Tibial artery (tissue), 4 donors: ENCODE data around the gene UST.

Experiments
- DNase-seq, 2 donors: peaks; one replicate each; pipeline ENCODE4 v3.0.0-alpha.2; 2019
- H3K27ac ChIP-seq, 2 donors: fragments of 200-600 bp; sonication (generic) in 1 of 2; 1 replicate in 1 of 2; 2 replicates in 1 of 2; pipeline ENCODE4 v1.5.1; 2018 to 2019; ENCODE audit warnings: mild to moderate bottlenecking in 1 of 2
- H3K27me3 ChIP-seq, 2 donors: fragments of 200-600 bp; sonication (generic) in 1 of 2; one replicate each; pipeline versions ENCODE4 v1.5.1 to v1.6.0; 2016 to 2019
- H3K36me3 ChIP-seq, 3 donors: fragments of 200-600 bp; sonication (generic) in 2 of 3; one replicate each; pipeline ENCODE4 v1.5.1; 2016 to 2019; ENCODE audit warnings: mild to moderate bottlenecking in 2 of 3
- H3K4me1 ChIP-seq, 4 donors: fragments of 200-600 bp; sonication (generic) in 2 of 4; 1 replicate in 3 of 4; 2 replicates in 1 of 4; pipeline ENCODE4 v1.5.1; 2016 to 2019
- H3K4me3 ChIP-seq, 2 donors: fragments of 200-600 bp; sonication (generic) in 1 of 2; 1 replicate in 1 of 2; 2 replicates in 1 of 2; pipeline ENCODE4 v1.5.1; 2018 to 2019; ENCODE audit warnings: mild to moderate bottlenecking in 2 of 2
- H3K9me3 ChIP-seq, 3 donors: fragments of 200-600 bp; sonication (generic) in 1 of 3; one replicate each; pipeline ENCODE4 v1.5.1; 2016 to 2019
- intact Hi-C: fragments of 100-400 bp; cut with DNase I; formaldehyde crosslinking; loops from one replicate; pipeline ENCODE4 v1.15.0; 2023; ENCODE audit warnings: low total_unique reads
- TF ChIP-seq, protein P1 (sequence below), 2 experiments: fragments of 200-600 bp in 1 of 2; fragments of 450-650 bp in 1 of 2; IDR thresholded peaks; one replicate each; pipeline ENCODE4 v1.5.1; 2017 to 2019; ENCODE audit warnings: antibody characterized with exemption in 2 of 2, mild to moderate bottlenecking in 1 of 2, moderate library complexity in 1 of 2

Gene UST

DNA sequence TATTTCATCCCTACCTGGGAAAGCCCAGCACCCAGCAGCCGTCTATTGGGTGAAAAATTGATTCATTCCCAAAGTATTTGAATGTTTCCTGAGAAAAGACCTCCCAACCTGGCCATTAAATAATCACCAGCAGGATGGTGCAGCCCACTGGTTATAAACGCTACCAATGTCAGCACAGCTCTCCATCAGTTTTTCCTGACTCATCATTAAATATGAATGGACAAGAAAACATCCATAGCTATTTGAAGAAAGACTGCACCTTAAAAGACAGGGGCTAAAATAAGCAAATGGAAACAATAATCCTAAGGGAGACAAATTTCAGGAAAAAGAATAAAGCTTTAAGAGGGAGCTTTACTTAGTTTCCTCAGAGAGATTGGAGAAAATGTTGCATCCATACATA is 261.9 kb downstream of the UST start:
- TF ChIP-seq, protein P1, sequence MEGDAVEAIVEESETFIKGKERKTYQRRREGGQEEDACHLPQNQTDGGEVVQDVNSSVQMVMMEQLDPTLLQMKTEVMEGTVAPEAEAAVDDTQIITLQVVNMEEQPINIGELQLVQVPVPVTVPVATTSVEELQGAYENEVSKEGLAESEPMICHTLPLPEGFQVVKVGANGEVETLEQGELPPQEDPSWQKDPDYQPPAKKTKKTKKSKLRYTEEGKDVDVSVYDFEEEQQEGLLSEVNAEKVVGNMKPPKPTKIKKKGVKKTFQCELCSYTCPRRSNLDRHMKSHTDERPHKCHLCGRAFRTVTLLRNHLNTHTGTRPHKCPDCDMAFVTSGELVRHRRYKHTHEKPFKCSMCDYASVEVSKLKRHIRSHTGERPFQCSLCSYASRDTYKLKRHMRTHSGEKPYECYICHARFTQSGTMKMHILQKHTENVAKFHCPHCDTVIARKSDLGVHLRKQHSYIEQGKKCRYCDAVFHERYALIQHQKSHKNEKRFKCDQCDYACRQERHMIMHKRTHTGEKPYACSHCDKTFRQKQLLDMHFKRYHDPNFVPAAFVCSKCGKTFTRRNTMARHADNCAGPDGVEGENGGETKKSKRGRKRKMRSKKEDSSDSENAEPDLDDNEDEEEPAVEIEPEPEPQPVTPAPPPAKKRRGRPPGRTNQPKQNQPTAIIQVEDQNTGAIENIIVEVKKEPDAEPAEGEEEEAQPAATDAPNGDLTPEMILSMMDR (IDR thresholded peaks at IDR 0.05): no peak
- intact Hi-C loops: no loop called here
- no peak overlapping the region for H3K27ac ChIP-seq

DNA sequence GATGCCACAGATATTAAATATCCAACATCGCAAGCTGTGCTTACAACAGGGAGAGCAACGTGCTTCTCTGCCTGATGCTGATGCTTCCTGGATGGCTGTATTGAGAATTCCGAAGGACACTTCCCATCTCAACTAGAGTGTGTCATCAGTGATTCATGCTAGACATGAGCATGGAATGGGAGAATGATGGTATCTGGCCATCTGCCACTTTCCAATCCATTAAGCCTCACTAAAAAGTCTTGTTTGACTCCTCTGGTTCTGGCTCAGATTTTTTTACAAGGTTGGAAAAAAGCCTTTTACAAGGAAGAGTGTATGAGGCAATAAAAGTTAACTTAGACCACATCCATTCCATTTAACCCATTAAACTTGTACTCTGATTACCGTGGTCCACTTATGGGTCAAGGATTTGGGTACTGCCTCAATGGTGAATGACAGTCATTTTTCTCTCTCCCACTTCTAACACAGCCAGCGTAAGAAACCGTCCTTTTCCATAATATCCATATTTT is 265.3 kb downstream of the UST start:
- Histone ChIP-seq H3K4me3 (no peak overlapping the region), H3K27me3 (no peaks in the 10 kb centered on the region), H3K36me3 (no peaks in the 10 kb centered on the region), H3K27ac (no peak overlapping the region), H3K4me1 (no peaks in the 10 kb centered on the region), H3K9me3 (no peaks in the 10 kb centered on the region)
- TF ChIP-seq, protein P1 (IDR thresholded peaks at IDR 0.05): no peak
- no peak for DNase-seq
- intact Hi-C loops: no loop called here

More for the DNA sequence above, 261.9 kb downstream of the UST start:
- H3K4me1 ChIP-seq: no peaks in the 10 kb centered on the region
- H3K9me3 ChIP-seq: no peaks in the 10 kb centered on the region
- H3K36me3 ChIP-seq: no peaks in the 10 kb centered on the region
- H3K27me3 ChIP-seq: no peaks in the 10 kb centered on the region
- DNase-seq: no peak
- H3K4me3 ChIP-seq: no peak overlapping the region

DNA sequence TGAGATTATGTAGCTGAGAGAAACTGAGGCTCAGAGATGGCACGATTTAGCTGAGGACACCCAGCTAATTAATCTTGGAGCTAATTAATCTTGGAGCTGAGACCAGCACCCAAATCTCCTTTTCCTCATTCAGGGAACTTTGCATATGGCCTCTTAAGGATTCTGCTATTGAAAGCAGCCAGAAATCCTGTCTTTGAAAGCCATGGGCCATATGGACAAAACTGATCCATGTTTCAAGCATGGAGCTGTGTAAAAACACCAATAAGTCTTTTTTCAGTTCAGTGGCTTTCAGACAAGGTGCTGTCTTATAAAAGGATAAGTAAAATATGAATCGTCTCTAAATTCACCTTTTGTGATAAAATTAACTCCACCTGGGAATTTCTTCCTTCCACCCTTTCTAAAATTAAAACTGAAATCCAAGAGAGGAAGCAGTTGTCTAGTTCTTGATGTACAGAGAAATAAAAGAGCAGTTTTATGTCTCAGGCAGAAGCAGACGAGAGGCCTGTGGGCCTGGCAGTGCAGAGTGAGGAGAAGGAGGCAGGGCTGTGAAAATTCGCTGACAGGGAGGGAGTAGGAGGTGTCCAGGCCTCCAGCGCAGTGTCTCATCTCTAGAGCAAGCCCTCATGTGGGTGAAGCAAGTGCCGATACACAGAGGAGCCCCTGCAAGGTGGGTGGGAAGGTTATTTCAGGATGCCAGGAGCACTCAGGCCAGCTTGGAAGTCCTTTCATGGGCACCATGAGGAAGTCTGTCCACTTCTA is 266.9 kb downstream of the UST start:
- Histone ChIP-seq H3K4me3 (no peak overlapping the region), H3K27me3 (no peaks in the 10 kb centered on the region), H3K36me3 (no peaks in the 10 kb centered on the region), H3K9me3 (no peaks in the 10 kb centered on the region), H3K27ac (no peak overlapping the region), H3K4me1 (no peaks in the 10 kb centered on the region)
- no peak for DNase-seq
- TF ChIP-seq, protein P1 (IDR thresholded peaks at IDR 0.05): no peak
- intact Hi-C loops: no loop called here

DNA sequence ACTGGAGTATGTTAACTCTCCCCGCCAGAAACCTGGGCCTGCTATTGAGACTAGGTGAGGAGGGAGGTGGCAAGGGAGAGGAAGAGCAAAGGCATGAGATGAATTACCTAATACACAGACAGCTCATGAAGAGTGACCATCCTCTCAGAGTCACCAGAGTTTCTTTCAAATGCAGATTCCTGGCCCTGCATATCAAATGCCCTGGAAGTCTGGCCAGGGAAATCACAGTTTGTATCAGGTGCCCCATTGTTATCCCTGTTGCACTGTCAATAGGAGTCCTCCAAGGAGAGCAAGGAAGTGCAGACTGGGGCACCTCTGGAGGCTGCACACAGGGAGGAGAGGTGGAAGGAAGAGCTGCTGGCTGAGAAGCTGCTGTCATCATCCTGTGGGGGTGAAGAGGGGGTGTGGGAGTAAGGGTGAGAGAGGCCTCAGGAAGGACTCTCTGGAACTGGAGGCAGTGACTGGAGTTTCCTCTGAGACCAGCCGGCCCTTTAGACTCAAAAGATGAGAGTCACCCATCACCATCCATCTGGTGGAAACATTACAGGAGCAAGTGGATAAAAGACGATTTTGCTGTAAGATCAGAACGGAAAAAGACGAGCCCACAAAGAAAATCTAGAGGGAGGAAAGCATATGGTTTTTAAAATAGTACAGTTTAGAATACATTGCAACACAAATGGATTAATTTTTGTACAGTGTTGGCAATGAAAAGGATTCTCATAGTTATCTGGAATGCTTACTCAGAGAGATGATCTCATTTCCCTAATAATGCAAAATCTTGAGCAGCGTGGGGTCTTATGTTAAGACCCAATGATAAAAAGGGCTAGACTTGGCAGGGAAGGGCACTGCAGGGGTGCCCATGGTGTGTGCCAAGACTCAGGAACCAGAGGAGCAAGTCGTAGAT is 268.1 kb downstream of the UST start:
- H3K27me3 ChIP-seq: no peaks in the 10 kb centered on the region
- no peaks in the 10 kb centered on the region for H3K4me1 ChIP-seq
- H3K36me3 ChIP-seq: no peaks in the 10 kb centered on the region
- TF ChIP-seq, protein P1 (IDR thresholded peaks at IDR 0.05): no peak
- H3K27ac ChIP-seq: no peak overlapping the region
- no peaks in the 10 kb centered on the region for H3K9me3 ChIP-seq
- intact Hi-C loops: no loop called here
- DNase-seq: no peak
- H3K4me3 ChIP-seq: no peak overlapping the region

DNA sequence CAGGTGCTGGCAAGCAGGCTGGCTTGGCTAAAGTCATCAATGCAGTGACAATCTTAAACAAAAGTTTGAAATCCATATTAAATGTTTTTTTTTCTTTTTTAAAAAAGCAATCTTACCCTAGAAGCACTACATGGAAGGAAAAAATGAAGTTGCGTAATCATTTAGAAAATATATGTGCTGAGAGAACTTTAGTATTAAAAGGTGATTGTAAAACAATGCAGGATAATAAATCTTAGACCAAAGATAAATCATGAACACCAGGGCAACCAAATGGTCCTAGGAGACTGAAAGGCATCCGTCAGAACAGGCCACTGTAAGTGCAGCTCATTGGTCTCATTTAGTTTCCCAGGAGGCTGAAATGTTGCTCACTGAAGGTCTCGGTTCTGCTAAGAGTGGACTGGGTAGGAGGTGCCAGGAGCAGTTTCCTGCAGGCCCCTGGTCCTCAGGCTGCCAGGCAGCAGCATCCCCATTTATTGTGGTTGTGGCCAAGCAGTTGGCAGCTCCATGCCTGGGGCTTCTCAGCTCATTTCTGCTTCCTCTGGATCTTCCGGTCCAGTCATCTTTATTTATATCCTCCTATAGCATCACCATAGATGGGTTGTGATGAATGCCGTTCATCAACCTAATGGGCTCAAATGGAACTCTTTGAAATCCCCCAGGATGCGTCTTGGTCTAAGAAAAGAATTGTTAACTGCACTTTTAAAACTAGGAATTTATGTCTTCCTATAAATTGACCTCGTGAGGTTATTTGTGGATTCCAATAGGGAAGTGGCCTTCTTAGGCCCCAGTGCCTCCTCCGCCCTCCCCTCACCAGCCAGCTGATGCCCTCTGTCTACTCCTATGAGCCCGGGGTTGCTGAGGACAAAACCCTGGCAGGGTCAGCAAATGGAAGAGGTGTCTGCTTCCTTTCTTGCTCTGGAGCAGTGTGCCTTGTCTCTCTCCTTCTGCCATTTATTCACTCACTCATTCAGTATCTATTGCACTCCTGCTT is 269.0 kb downstream of the UST start:
- Histone ChIP-seq H3K9me3 (no peaks in the 10 kb centered on the region), H3K36me3 (no peaks in the 10 kb centered on the region), H3K27ac (no peak overlapping the region), H3K4me3 (no peak overlapping the region), H3K4me1 (no peaks in the 10 kb centered on the region), H3K27me3 (no peaks in the 10 kb centered on the region)
- intact Hi-C loops: no loop called here
- no peak for DNase-seq
- TF ChIP-seq, protein P1 (IDR thresholded peaks at IDR 0.05): no peak
